MCF 10A (cell line): ENCODE results near the gene METTL26. TPM values are rescaled to one million over a fixed set of nuclear protein-coding genes. Genes with fewer than 3 reads are reported as not detected.

Experiments
- BruUV-seq: library from RNA; stranded (reverse); fragments of 400-500 nt; replicated peaks from 2 replicates; lab custom pipeline; 2021; lab: Mats Ljungman, UMichigan
- CTCF ChIA-PET: fragments of 300-600 bp; sonication (Branson Sonifier 250); formaldehyde crosslinking; extraction: SDS; loops from one replicate; lab custom pipeline; 2021; ENCODE audit warnings: antibody characterized with exemption, inconsistent platforms; lab: Yijun Ruan, JAX
- POLR2A ChIA-PET: fragments of 300-600, 350-650 bp; sonication (Branson Sonifier 250); formaldehyde crosslinking; extraction: SDS; loops from one replicate; lab custom pipeline; 2020; ENCODE audit warnings: antibody characterized with exemption, inconsistent platforms; lab: Yijun Ruan, JAX
- DNase-seq: peaks from one replicate; pipeline ENCODE4 v3.0.0-alpha.2; 2018; ENCODE audit not compliant: unreplicated experiment
- H3K27ac Mint-ChIP-seq: one replicate; pipeline ENCODE4 v1.8.0; 2022; ENCODE audit warnings: mild to moderate bottlenecking, low read depth, mixed read lengths; ENCODE audit not compliant: unreplicated experiment
- H3K27me3 Mint-ChIP-seq: one replicate; pipeline ENCODE4 v1.8.0; 2022; ENCODE audit warnings: mixed read lengths; ENCODE audit not compliant: insufficient read depth, unreplicated experiment
- H3K36me3 Mint-ChIP-seq: one replicate; pipeline ENCODE4 v1.8.0; 2022; ENCODE audit warnings: mild to moderate bottlenecking, moderate library complexity, mixed read lengths; ENCODE audit not compliant: insufficient read depth, unreplicated experiment
- H3K4me1 Mint-ChIP-seq: one replicate; pipeline ENCODE4 v1.8.0; 2022; ENCODE audit warnings: mixed read lengths; ENCODE audit not compliant: insufficient read depth, unreplicated experiment
- H3K4me3 Mint-ChIP-seq: one replicate; pipeline ENCODE4 v1.8.0; 2022; ENCODE audit warnings: mild to moderate bottlenecking, moderate library complexity, mixed read lengths; ENCODE audit not compliant: unreplicated experiment
- H3K9me3 Mint-ChIP-seq: one replicate; pipeline ENCODE4 v1.8.0; 2022; ENCODE audit warnings: mixed read lengths; ENCODE audit not compliant: unreplicated experiment
- intact Hi-C: fragments of 100-400 bp; cut with micrococcal nuclease; formaldehyde crosslinking; loops from 2 replicates; pipeline ENCODE4 v1.14.1; 2022
- total RNA-seq: library from RNA; stranded (reverse); gene quantifications from 2 replicates; pipeline ENCODE4 v1.2.3, GENCODE V29; 2022
- TF ChIP-seq, protein P1 (sequence below): fragments of 200-600 bp; IDR thresholded peaks from one replicate; pipeline ENCODE4 v1.8.0; 2022; ENCODE audit warnings: antibody characterized with exemption, mild to moderate bottlenecking; ENCODE audit not compliant: unreplicated experiment

METTL26 gene
- total RNA-seq, 1 experiment from 2014 or later, result 106 TPM

DNA sequence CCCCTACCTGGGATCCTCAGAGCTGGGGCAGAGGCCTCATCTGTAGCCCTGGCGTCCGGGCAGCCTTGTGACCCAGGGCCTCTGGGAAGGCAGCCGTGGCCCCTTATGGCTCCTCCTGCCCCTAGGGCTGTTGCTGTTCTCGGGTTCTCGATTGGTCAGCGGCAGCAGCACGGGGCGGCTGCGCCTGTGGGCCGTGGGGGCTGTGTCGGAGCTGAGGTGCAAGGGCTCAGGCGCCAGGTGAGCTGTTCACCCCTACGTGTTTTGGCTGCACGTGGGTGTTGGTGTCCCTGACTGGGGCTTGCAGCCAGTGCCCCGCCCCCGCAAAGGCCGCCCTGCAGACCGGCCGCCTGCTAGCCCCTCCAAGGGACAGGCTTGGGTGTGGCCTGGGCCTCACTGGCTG lies 26.0 kb upstream of the METTL26 start:
- intact Hi-C loops, result no loop called here
- Mint-ChIP-seq H3K9me3 (no peaks in the 10 kb centered on the region), H3K4me3 (no peak overlapping the region), H3K36me3 (no peaks in the 10 kb centered on the region), H3K27ac (no peak overlapping the region), H3K27me3 (no peaks in the 10 kb centered on the region), H3K4me1 (no peaks in the 10 kb centered on the region)
- DNase-seq, result no peak
- POLR2A ChIA-PET, result interaction anchor here (0.6 to 1.1 kb wide), 2 partner anchors 8 to 137 kb away, joined by 3 to 4 read pairs; no protein-coding TSS in a partner anchor
- no TSS peak for BruUV-seq
- TF ChIP-seq, protein P1, sequence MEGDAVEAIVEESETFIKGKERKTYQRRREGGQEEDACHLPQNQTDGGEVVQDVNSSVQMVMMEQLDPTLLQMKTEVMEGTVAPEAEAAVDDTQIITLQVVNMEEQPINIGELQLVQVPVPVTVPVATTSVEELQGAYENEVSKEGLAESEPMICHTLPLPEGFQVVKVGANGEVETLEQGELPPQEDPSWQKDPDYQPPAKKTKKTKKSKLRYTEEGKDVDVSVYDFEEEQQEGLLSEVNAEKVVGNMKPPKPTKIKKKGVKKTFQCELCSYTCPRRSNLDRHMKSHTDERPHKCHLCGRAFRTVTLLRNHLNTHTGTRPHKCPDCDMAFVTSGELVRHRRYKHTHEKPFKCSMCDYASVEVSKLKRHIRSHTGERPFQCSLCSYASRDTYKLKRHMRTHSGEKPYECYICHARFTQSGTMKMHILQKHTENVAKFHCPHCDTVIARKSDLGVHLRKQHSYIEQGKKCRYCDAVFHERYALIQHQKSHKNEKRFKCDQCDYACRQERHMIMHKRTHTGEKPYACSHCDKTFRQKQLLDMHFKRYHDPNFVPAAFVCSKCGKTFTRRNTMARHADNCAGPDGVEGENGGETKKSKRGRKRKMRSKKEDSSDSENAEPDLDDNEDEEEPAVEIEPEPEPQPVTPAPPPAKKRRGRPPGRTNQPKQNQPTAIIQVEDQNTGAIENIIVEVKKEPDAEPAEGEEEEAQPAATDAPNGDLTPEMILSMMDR, result no peak
- CTCF ChIA-PET, result interaction anchor here (0.5 to 1.3 kb wide), 6 partner anchors 9 to 535 kb away, joined by 3 to 5 read pairs (median 3); no protein-coding TSS in a partner anchor

DNA sequence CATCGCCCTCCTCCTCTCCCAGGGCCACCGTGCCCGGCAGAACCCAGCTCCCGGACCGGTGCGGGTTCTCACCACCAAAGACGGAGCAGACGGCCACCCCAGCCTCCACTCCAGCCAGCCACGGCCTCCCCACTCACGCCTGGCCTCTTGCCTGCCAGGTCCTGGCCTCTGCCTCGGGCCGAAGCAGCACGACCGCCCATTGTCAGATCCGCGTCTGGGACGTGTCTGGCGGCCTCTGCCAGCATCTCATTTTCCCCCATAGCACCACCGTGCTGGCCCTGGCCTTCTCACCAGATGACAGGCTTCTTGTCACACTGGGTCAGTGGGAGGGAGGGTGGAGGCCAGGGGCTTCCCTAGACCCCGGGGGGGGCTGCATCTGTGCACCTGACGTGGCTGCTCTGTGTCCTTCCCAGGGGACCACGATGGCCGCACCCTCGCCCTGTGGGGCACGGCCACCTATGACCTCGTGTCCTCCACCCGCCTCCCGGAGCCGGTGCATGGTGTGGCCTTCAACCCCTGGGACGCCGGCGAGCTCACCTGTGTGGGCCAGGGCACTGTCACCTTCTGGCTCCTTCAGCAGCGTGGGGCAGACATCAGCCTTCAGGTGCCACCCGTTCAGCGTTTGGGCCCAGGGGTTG lies 25.2 kb upstream of the METTL26 start:
- DNase-seq, result no peak
- no peak overlapping the region for H3K4me3 Mint-ChIP-seq
- H3K9me3 Mint-ChIP-seq, result no peaks in the 10 kb centered on the region
- no TSS peak for BruUV-seq
- H3K4me1 Mint-ChIP-seq, result no peaks in the 10 kb centered on the region
- ChIA-PET CTCF (interaction anchor here (0.5 to 1.0 kb wide), 6 partner anchors 13 to 564 kb away, joined by 3 to 5 read pairs (median 3); partner anchors contain the start of gene TPSG1), POLR2A (no interaction called here)
- no peaks in the 10 kb centered on the region for H3K27me3 Mint-ChIP-seq
- peaks cover 6% of the 10 kb centered on the region for H3K36me3 Mint-ChIP-seq
- no peak overlapping the region for H3K27ac Mint-ChIP-seq
- TF ChIP-seq, protein P1, result no peak
- intact Hi-C loops, result no loop called here

DNA sequence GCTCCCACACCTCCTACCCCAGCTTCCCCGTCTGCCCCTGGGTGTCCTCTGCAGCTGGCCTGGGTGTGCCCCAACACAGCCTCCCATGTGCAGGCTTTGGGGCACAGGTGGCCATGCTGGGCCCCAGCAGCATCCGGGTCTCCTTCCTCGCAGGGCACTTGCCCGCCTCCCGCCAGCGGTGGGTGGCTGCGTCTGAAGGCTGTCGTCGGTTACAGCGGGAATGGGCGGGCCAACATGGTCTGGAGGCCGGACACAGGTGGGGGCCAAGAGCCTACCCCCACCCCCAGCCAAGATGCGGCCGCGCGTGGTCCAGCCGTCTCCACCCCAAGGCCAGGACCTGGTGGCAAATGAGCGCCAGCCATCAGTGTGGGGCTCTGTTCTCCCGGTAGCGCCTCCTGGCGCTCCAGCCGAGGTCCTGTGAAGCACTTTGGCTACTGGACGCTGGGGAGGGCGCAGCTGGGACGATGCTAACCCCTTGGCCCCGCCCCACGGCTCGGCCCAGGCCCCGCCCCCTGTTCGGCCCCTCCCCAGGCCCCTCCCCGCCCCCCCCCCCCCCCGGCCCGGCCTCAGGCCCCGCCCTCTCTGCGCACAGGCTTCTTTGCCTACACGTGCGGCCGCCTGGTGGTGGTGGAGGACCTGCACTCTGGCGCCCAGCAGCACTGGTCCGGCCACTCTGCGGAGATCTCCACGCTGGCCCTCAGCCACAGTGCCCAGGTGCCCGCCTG lies 24.5 kb upstream of the METTL26 start:
- H3K4me1 Mint-ChIP-seq, result no peaks in the 10 kb centered on the region
- TF ChIP-seq, protein P1, result peak; percentile 37
- intact Hi-C loops, result no loop called here
- no peak overlapping the region for H3K4me3 Mint-ChIP-seq
- peak; percentile 71 for DNase-seq
- no TSS peak for BruUV-seq
- H3K36me3 Mint-ChIP-seq, result peaks cover 7% of the 10 kb centered on the region
- POLR2A ChIA-PET, result interaction anchor here (0.6 kb wide), 1 partner anchor 56 kb away, joined by 3 read pairs; no protein-coding TSS in a partner anchor
- no peak overlapping the region for H3K27ac Mint-ChIP-seq
- no peaks in the 10 kb centered on the region for H3K9me3 Mint-ChIP-seq
- CTCF ChIA-PET, result interaction anchor here (0.6 kb wide), 1 partner anchor 70 kb away, joined by 3 read pairs; the partner anchor contains the start of gene RAB40C
- H3K27me3 Mint-ChIP-seq, result no peaks in the 10 kb centered on the region

DNA sequence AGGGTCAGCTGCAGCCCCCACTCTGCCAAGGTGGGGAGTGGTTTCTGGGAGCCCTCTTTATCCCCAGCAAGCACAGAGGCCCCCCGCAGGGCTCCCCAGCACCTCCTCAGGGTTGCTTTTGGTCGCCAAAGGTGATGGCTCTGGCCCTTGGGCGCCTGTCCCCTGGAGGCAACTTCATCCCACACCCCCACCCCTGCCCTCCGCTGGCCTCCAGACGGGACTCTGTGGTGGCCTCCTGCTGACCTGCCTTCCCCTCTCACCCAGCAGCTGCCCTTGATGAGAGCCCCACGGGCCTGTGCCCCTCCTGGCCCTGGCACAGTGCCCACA lies 24.0 kb upstream of the METTL26 start:
- H3K9me3 Mint-ChIP-seq, result no peaks in the 10 kb centered on the region
- H3K4me1 Mint-ChIP-seq, result no peaks in the 10 kb centered on the region
- TF ChIP-seq, protein P1, result no peak
- no peak overlapping the region for H3K4me3 Mint-ChIP-seq
- BruUV-seq, result no TSS peak
- CTCF ChIA-PET, result interaction anchor here (0.6 kb wide), 1 partner anchor 70 kb away, joined by 3 read pairs; the partner anchor contains the start of gene RAB40C
- peaks cover 7% of the 10 kb centered on the region for H3K36me3 Mint-ChIP-seq
- DNase-seq, result no peak
- H3K27me3 Mint-ChIP-seq, result no peaks in the 10 kb centered on the region
- POLR2A ChIA-PET, result interaction anchor here (0.6 kb wide), 1 partner anchor 56 kb away, joined by 3 read pairs; no protein-coding TSS in a partner anchor
- intact Hi-C loops, result no loop called here
- no peak overlapping the region for H3K27ac Mint-ChIP-seq
